GM19463 (cell line): ENCODE data around the gene SCIN.
"Not testable (repeated sequence)": the region's sequence is repeated elsewhere in the genome, so short reads cannot be mapped to it uniquely, and the experiment has no call there.

Experiments
- ATAC-seq: cut with Tn5 transposase; IDR thresholded peaks from one replicate; pipeline ENCODE4 v1.9.1; 2021; ENCODE audit warnings: mild to moderate bottlenecking, moderate library complexity; ENCODE audit not compliant: unreplicated experiment

Gene SCIN

GRCh38 chr7:12645212-12645611, 74.7 kb downstream of the SCIN start:
- peak; percentile 64 for ATAC-seq

- ATAC-seq, result no peak
Observed at GRCh38 chr7:12646139-12646538, 75.6 kb downstream of the SCIN start.

GRCh38 chr7:12647364-12648219, 77.1 kb downstream of the SCIN start:
- ATAC-seq, result no peak

- no peak for ATAC-seq
Observed at GRCh38 chr7:12648704-12649261, 78.3 kb downstream of the SCIN start.

GRCh38 chr7:12649348-12649747, 78.8 kb downstream of the SCIN start:
- no peak for ATAC-seq

DNA sequence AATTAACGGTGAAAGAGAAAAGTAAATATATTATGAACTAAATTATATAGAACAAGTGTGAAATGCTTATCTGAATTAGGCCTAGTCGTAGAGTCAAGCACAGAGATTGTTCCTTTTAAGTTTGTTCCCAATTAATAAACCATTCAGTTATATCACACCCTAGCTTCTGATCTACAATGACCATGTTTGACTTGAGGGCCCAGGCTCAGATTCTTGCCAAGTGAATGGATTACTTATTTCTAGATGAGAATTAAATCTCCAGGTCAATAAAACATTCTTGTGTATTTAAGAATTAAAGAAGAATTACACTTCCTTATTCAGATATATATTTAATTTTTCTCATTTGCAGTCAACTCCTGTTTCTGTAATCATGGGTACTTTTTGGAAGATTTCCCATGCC, 79.6 kb downstream of the SCIN start:
- no peak for ATAC-seq

DNA sequence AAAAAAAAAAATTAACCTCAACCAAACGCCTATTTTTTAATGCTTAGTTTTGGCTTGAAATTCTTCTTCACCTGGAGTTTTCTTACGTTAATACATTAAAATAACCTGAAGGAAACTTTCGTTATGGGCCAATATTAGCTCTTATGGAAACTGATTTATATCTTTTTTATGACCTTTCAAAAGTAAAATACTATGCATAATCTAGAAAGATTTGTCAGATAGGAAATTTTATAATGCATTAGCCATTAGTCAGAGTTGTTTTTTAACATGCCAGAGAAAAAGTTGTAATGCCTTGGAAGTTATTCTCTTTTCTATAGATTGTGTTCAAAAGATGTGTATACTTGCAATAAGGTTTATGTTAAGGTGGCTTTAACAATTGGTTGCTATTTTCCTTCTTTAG, 82.6 kb downstream of the SCIN start:
- ATAC-seq, result no peak

DNA sequence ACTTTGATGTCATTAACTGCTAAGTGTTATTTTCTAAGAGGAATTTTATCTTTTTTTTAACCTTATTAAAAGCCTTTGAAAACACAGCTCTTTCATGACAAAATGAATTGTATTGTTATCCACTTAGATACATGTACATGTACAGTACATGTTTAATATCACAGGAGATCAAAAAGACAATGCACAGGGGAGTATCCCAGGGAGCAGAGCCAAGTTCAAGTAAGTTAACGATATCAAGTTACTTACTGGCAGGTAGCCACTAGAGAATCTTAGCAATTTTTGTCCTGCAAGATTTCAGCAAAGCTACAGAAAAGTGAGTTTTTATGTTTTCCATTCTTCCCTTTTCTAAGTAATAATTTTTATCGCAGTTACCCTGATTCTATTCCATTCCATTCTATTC, 83.0 kb downstream of the SCIN start:
- ATAC-seq, result no peak

DNA sequence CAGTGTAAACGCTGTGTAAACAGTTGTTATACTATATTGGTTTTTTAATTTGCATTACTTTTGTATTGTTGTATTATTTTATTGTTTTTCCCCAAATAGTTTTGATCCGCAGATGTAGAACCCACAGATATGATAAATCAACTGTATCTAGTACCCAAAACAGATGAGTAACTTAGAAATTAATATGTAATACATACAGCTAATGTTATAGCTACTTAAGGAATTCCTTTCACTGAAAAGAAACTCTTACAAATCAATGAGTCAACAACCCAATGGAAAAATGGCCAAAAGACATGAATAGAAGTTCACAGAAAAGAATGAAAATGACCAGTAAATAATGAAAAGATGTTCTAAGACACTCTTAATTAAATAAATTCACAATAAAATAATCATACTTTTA, 84.6 kb downstream of the SCIN start:
- ATAC-seq, result no peak

- not testable (repeated sequence) for ATAC-seq
Observed at GRCh38 chr7:12660423-12660822, 89.9 kb downstream of the SCIN start.

- ATAC-seq, result not testable (repeated sequence)
Observed at GRCh38 chr7:12660986-12661385, 90.5 kb downstream of the SCIN start.

DNA sequence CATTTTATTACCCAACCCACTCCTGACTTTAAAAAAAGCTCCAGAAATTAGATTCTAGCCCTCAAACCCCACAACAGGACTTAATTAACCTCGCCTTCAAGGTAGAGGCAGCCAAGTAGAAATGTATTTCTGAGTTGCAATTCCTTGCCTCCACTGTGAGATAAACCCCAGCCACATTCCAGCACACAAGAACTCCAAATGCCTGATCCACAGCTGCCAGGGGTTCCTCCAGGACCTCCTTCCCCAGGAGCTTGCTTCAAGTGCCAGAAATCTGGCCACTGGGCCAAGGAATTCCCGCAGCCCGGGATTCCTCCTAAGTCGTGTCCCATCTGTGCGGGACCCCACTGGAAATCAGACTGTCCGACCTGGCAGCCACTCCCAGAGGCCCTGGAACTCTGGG, 91.1 kb downstream of the SCIN start:
- ATAC-seq, result no peak

DNA sequence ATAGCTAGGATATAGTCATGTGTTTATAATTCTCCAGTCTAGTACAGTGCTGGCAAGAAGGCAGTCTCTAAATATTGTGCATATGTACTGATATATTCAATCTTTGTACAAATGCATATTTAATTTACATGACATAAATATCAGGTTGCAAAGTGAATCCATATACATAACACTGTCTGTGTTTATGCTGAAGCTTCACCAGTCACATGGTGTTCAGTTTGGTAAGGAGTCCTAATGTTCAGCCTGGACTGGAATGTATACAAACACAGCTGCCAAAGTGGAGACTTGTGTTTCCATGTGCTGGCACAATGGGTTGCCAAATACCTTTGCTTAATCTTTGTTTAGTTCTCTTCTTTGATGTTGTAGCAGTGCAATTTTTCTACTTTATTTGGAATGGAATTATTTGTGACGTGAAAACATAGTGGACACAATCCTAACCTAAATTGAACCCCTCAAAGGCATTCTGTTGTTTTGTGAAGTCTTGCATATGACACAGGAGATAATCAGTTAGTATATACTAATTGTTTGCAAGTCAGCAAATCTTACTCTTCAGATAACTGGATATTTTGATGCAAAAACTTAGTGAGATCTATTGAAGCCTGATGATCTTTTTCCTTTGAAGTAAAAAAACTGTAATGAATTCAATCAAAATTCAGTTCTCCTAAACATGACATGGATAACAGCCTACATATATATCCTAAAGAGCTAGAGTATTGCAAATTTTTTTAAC, 99.6 kb downstream of the SCIN start:
- ATAC-seq, result no peak

GRCh38 chr7:12670743-12671520, 100.4 kb downstream of the SCIN start:
- no peak for ATAC-seq

DNA sequence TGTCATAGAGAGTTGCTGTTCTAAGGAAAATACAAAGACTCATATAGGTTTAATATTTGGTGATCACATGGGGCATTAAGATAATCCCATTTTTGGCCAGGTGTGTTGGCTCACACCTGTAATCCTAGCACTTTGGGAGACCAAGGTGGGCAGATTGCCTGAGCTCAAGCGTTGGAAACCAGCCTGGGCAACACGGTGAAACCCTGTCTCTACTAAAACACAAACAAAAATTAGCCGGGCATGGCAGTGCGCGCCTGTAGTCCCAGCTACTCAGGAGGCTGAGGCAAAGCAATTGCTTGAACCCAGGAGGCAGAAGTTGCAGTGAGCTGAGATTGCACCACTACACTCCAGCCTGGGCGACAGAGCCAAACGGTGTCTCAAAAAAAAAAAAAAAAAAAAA, 102.9 kb downstream of the SCIN start:
- not testable (repeated sequence) for ATAC-seq

DNA sequence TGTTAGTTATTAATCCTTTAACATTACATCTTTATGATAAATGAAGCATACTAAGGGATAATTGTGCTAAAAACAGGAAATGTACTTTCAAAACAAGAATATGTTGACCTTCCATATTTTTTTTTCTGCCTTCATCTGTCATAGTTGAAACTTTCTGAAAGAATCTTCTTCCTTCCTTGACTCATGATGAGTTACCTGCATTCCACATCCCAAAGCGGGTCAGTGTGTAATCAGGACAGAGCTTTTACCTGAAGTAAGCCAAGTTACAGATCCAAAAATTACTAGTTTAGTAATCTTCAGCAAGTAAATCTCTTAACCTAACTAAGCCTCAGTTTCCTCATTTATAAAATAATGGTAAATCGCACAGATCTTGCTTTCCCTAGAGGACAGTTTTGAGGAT, 103.5 kb downstream of the SCIN start:
- ATAC-seq, result no peak

DNA sequence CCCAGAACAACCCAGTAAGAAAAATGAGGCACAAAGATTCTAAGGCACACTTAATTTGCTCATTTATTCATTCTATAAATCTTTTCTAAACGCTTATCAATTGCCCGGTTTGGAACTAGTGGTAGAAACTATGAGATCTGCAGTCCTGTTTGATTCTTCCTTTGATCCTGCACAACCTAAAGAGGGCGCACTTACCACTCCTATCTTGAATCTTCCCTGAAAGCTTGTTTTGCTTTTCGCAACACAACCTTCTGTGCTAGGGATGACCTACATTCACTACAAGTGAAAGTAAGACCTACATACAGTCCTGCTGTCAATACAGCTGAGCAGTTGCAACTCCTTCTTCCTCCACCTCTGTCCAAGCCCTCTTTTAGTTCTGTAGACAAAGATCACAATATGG, 104.3 kb downstream of the SCIN start:
- ATAC-seq, result peak; percentile 63

DNA sequence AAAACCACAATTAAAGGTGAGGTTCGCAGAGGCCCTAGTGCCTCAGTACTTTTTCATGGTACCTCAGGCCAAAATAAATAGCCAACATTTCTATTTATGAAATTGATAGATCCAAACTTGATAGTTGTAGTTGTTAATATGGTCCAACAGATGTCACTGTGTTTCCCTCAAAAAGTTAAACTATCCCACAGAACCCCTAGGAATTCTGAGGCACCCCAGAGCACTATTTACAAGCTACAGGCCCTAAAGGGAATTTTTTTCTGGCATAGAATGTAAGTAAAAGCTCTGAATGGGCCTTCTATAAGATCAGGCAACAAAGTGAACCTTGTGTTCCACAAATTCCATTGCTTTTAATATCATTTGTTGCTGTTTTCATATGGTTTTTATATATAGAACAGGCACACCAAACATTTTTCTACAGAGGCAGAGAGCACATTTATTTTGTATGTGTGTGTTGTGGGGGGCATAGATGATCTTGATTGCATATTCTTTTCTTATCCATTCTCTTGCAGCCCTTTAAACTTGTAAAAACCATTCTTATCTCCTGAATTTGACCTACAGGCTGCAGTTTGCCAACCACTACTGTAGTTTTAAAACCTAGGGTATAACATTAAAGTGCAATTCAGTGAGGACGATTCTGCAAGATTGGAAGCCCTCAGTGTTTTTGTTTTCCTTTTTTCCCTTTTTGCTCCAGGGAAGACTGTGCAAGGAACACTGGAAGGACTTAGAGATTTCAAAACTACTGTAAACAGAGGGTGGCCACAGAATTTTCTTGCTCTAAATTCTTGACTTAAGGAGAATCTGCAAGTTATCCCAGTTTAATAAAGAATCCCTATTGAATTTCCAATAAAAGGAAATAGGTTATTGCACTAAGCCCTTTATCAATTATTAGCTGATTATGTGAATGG, 113.4 kb downstream of the SCIN start:
- no peak for ATAC-seq

DNA sequence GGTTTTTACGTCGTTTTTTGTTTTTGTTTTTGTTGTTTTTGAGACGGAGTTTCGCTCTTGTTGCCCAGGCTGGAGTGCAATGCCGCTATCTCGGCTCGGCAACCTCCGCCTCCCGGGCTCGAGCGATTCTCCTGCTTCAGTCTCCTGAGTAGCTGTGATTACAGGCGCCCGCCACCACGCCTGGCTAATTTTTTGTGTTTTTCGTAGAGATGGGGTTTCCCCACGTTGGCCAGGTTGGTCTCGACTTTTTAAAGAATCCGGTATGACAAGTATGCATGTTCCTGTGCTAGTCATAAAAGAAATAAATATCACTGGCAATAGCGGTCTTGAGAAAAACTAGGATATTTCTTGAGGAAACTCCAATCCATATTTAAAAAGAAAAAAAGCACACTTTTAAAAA, 114.2 kb downstream of the SCIN start:
- no peak for ATAC-seq

GRCh38 chr7:12685550-12685949, 115.0 kb downstream of the SCIN start:
- no peak for ATAC-seq
